GM12892 (cell line): ENCODE measurements around the gene ADGRD2.

ENCODE experiments used
- POLR2A ChIP-seq: IDR thresholded peaks from 2 replicates; pipeline ENCODE4 v1.6.1; 2011; ENCODE audit warnings: low read depth, low read length, control low read depth
- POLR2AphosphoS5 ChIP-seq: IDR thresholded peaks from 2 replicates; pipeline ENCODE4 v1.6.1; 2011; ENCODE audit warnings: low read depth, low read length, control low read depth
- TAF1 ChIP-seq: IDR thresholded peaks from 2 replicates; pipeline ENCODE4 v1.6.1; 2011; ENCODE audit warnings: low read depth, mild to moderate bottlenecking, control low read depth, low read length, borderline replicate concordance

DNA sequence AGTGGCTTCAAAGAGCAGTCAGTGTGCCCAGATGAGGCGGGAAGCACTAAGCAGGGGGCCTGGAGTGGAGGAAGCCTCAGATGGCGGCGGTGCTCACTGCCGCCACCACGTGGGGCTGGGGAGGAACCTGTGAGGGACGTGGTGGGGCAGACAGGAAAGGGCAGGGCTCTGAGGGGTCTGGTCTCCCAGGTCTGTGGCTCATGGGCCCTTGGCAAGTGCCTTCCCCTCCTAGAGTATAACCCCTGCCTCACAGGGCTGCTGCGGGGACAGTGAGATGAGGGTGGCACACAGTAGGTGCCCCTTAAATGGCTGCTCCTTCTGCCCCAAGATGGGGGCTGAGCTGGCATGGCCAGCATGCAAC is 30.4 kb downstream of the ADGRD2 start:
- TF ChIP-seq POLR2AphosphoS5 = no peak
- no peak for TF ChIP-seq POLR2A
- no peak for TF ChIP-seq TAF1
